ENCODE results near the gene ADTRP.

Gene ADTRP

GRCh38 chr6:11722220-11722619 is 56.4 kb downstream of the ADTRP start:
- TF ChIP-seq TOX (CRISPR knock-in tag; IDR thresholded peaks at IDR 0.05; ENCODE audit: borderline replicate concordance) (no peak), ZNF8 (CRISPR knock-in tag; IDR thresholded peaks at IDR 0.05) (no peak), TCF4 (CRISPR knock-in tag; IDR thresholded peaks at IDR 0.05; ENCODE audit: borderline replicate concordance) (no peak), GLIS3 (CRISPR knock-in tag; IDR thresholded peaks at IDR 0.05) (no peak), ARNTL (CRISPR knock-in tag; IDR thresholded peaks at IDR 0.05; ENCODE audit: borderline replicate concordance, low read depth) (no peak), ZC3H10 (CRISPR knock-in tag; IDR thresholded peaks at IDR 0.05) (no peak), ZNF70 (CRISPR knock-in tag; IDR thresholded peaks at IDR 0.05) (no peak), TSHZ2 (CRISPR knock-in tag; IDR thresholded peaks at IDR 0.05) (no peak), CSRNP3 (CRISPR knock-in tag; IDR thresholded peaks at IDR 0.05) (no peak)

GRCh38 chr6:11718463-11718862 is 60.1 kb downstream of the ADTRP start:
- TF ChIP-seq ZFP3 (CRISPR knock-in tag; IDR thresholded peaks at IDR 0.05) = no peak
- TF ChIP-seq CREB5 (CRISPR knock-in tag; IDR thresholded peaks at IDR 0.05; ENCODE audit: low read depth) = no peak
- no peak for TF ChIP-seq ESRRG (CRISPR knock-in tag; IDR thresholded peaks at IDR 0.05)
- TF ChIP-seq ZC3H10 (CRISPR knock-in tag; IDR thresholded peaks at IDR 0.05) = no peak
- no peak for TF ChIP-seq ZNF565 (CRISPR knock-in tag; conservative IDR thresholded peaks at IDR 0.05; ENCODE audit: low read depth)
- no peak for TF ChIP-seq ZNF70 (CRISPR knock-in tag; IDR thresholded peaks at IDR 0.05)
- no peak for TF ChIP-seq CSRNP3 (CRISPR knock-in tag; IDR thresholded peaks at IDR 0.05)
- TF ChIP-seq ZFP30 (CRISPR knock-in tag; IDR thresholded peaks at IDR 0.05) = no peak
- no peak for TF ChIP-seq CSDC2 (CRISPR knock-in tag; IDR thresholded peaks at IDR 0.05)
- no peak for TF ChIP-seq GLIS3 (CRISPR knock-in tag; IDR thresholded peaks at IDR 0.05)
- TF ChIP-seq PPARA (CRISPR knock-in tag; IDR thresholded peaks at IDR 0.05; ENCODE audit: borderline replicate concordance) = no peak
- no peak for TF ChIP-seq TOX (CRISPR knock-in tag; IDR thresholded peaks at IDR 0.05; ENCODE audit: borderline replicate concordance)
- TF ChIP-seq TSHZ2 (CRISPR knock-in tag; IDR thresholded peaks at IDR 0.05) = no peak

More at GRCh38 chr6:11722220-11722619, 56.4 kb downstream of the ADTRP start:
- ATAC-seq = no peak

GRCh38 chr6:11718031-11718430 is 60.6 kb downstream of the ADTRP start:
- no peak for ATAC-seq
- TF ChIP-seq ZNF70 (CRISPR knock-in tag; IDR thresholded peaks at IDR 0.05) (no peak), TSHZ2 (CRISPR knock-in tag; IDR thresholded peaks at IDR 0.05) (no peak), PPARA (CRISPR knock-in tag; IDR thresholded peaks at IDR 0.05; ENCODE audit: borderline replicate concordance) (no peak), ZFP30 (CRISPR knock-in tag; IDR thresholded peaks at IDR 0.05) (no peak), SNAI2 (CRISPR knock-in tag; IDR thresholded peaks at IDR 0.05) (no peak), TOX (CRISPR knock-in tag; IDR thresholded peaks at IDR 0.05; ENCODE audit: borderline replicate concordance) (no peak), TCF4 (CRISPR knock-in tag; IDR thresholded peaks at IDR 0.05; ENCODE audit: borderline replicate concordance) (no peak), ESRRG (CRISPR knock-in tag; IDR thresholded peaks at IDR 0.05) (no peak), ZC3H10 (CRISPR knock-in tag; IDR thresholded peaks at IDR 0.05) (no peak), ZFP3 (CRISPR knock-in tag; IDR thresholded peaks at IDR 0.05) (no peak), ISL1 (CRISPR knock-in tag; IDR thresholded peaks at IDR 0.05) (no peak), ARNTL (CRISPR knock-in tag; IDR thresholded peaks at IDR 0.05; ENCODE audit: borderline replicate concordance, low read depth) (no peak), RARB (CRISPR knock-in tag; IDR thresholded peaks at IDR 0.05) (no peak), ZNF565 (CRISPR knock-in tag; conservative IDR thresholded peaks at IDR 0.05; ENCODE audit: low read depth) (no peak), BACH2 (CRISPR knock-in tag; IDR thresholded peaks at IDR 0.05; ENCODE audit: borderline replicate concordance) (no peak), CSDC2 (CRISPR knock-in tag; IDR thresholded peaks at IDR 0.05) (no peak), CSRNP3 (CRISPR knock-in tag; IDR thresholded peaks at IDR 0.05) (no peak)

More at GRCh38 chr6:11718463-11718862, 60.1 kb downstream of the ADTRP start:
- ATAC-seq = no peak

All from SK-N-SH treated with all-trans-retinoic acid at 6 μM for 48 hours (cell line).